Smooth muscle cell (in vitro differentiated cells): ENCODE results near the gene CFAP299. TPM values are rescaled to one million over a fixed set of nuclear protein-coding genes. Genes with fewer than 3 reads are reported as not detected.

Experiments
- DNase-seq: peaks from one replicate; lab custom pipeline; 2025; ENCODE audit not compliant: unreplicated experiment; lab: John Stamatoyannopoulos, UW
- H2AFZ ChIP-seq: fragments of 200-600 bp; sonication (generic); 2 replicates; pipeline ENCODE4 v1.6.0; 2016; ENCODE audit warnings: antibody characterized with exemption, low read depth, mild to moderate bottlenecking
- H3F3A ChIP-seq: fragments of 200-600 bp; sonication (generic); 2 replicates; pipeline ENCODE4 v1.6.0; 2017; ENCODE audit warnings: antibody characterized with exemption, low read depth
- H3K27ac ChIP-seq: fragments of 200-600 bp; sonication (generic); 2 replicates; pipeline ENCODE4 v1.5.1; 2016; ENCODE audit warnings: low read depth, mild to moderate bottlenecking
- H3K27me3 ChIP-seq: fragments of 200-600 bp; sonication (generic); 2 replicates; pipeline ENCODE4 v1.6.1; 2016; ENCODE audit warnings: low read depth, mild to moderate bottlenecking
- H3K36me3 ChIP-seq: fragments of 200-600 bp; sonication (generic); 2 replicates; pipeline ENCODE4 v1.5.1; 2016; ENCODE audit warnings: low read depth
- H3K4me1 ChIP-seq: fragments of 200-600 bp; sonication (generic); 2 replicates; pipeline ENCODE4 v1.5.1; 2016; ENCODE audit warnings: low read depth
- H3K4me2 ChIP-seq: fragments of 200-600 bp; sonication (generic); 2 replicates; pipeline ENCODE4 v1.6.0; 2016; ENCODE audit warnings: mild to moderate bottlenecking
- H3K4me3 ChIP-seq: fragments of 200-600 bp; sonication (generic); 2 replicates; pipeline ENCODE4 v1.5.1; 2016; ENCODE audit warnings: mild to moderate bottlenecking
- H3K79me2 ChIP-seq: fragments of 200-600 bp; sonication (generic); 2 replicates; pipeline ENCODE4 v1.6.0; 2016; ENCODE audit warnings: low read depth, mild to moderate bottlenecking
- H3K9ac ChIP-seq: fragments of 200-600 bp; sonication (generic); 2 replicates; pipeline ENCODE4 v1.6.0; 2016; ENCODE audit warnings: low read depth
- H3K9me3 ChIP-seq: fragments of 200-600 bp; sonication (generic); replicated peaks from 2 replicates; pipeline ENCODE4 v1.5.1; 2016; ENCODE audit warnings: low read depth
- H4K20me1 ChIP-seq: fragments of 200-600 bp; sonication (generic); 2 replicates; pipeline ENCODE4 v1.6.0; 2016; ENCODE audit warnings: low read depth
- CTCF ChIP-seq: fragments of 200-600 bp; sonication (generic); IDR thresholded peaks from 2 replicates; pipeline ENCODE4 v1.5.1; 2017; ENCODE audit warnings: borderline replicate concordance, mild to moderate bottlenecking, antibody characterized with exemption; ENCODE audit not compliant: insufficient read depth, poor library complexity, severe bottlenecking
- WGBS: methylation state at CpG from one replicate; pipeline ENCODE4 v1.1.7; 2016; ENCODE audit warnings: low lambda C conversion rate; 5-methylcytosine and 5-hydroxymethylcytosine counted together
- polyA plus RNA-seq: library from polyadenylated mRNA; unstranded; fragments of >200 nt; fragmentation: Nextera tagmentation; extraction: Ambion mirVana; gene quantifications from 2 replicates; pipeline ENCODE4 v1.2.1, GENCODE V29; 2016
- total RNA-seq: library from RNA; depleted of rRNA; stranded (reverse); fragments of >200 nt; gene quantifications from 2 replicates; pipeline ENCODE4 v1.2.3, GENCODE V29; 2014

Gene CFAP299
- total and polyA plus RNA-seq, 2 experiments from 2014 or later = not detected

DNA sequence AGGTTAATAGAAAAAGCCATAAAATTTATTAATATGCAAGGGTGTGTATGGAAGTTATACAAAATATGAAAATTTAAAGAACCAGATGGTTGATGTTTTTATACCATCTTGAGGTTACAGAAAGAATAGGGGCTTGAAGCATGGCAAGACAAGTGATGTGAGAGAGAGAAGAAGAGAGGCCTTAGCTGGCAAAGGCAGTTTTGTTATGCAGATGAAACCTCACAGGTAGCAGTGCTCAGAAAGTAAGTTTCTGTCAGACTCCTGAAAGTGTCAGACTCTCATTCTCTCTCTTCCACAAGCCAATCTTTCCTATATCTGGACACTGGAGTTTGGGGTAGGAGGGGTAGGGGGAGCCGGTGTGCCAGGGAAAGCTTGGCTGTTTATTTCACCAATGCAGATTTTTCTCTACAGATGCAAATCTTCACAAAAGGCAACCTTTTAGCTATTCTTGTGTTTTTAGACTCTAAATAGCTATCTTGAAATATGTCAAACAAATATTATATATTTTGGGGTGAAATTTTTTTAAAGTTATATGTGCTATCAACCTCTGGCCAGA lies 124.5 kb downstream of the CFAP299 start:
- H3K9ac ChIP-seq = no peak overlapping the region
- no peak overlapping the region for H3K4me2 ChIP-seq
- H3K4me3 ChIP-seq = no peak overlapping the region
- H3F3A ChIP-seq = no peaks in the 10 kb centered on the region
- WGBS = 76% methylated on average over 1 of the region's 1 CpG
- no peaks in the 10 kb centered on the region for H3K4me1 ChIP-seq
- no peak overlapping the region for H2AFZ ChIP-seq
- H3K27me3 ChIP-seq = no peaks in the 10 kb centered on the region
- no peak for TF ChIP-seq CTCF
- H3K79me2 ChIP-seq = no peaks in the 10 kb centered on the region
- no peaks in the 10 kb centered on the region for H4K20me1 ChIP-seq
- H3K36me3 ChIP-seq = no peaks in the 10 kb centered on the region
- H3K9me3 ChIP-seq = no peaks in the 10 kb centered on the region
- no peak overlapping the region for H3K27ac ChIP-seq
- DNase-seq = no peak

GRCh38 chr4:80461412-80461811 lies 125.9 kb downstream of the CFAP299 start:
- H3K4me1 ChIP-seq = no peaks in the 10 kb centered on the region
- H3F3A ChIP-seq = no peaks in the 10 kb centered on the region
- H3K9me3 ChIP-seq = no peaks in the 10 kb centered on the region
- H3K9ac ChIP-seq = no peak overlapping the region
- H3K4me3 ChIP-seq = no peak overlapping the region
- 33% methylated on average over 1 of the region's 1 CpG for WGBS
- H3K27me3 ChIP-seq = no peaks in the 10 kb centered on the region
- H3K36me3 ChIP-seq = no peaks in the 10 kb centered on the region
- no peak for DNase-seq
- H3K27ac ChIP-seq = no peak overlapping the region
- no peaks in the 10 kb centered on the region for H4K20me1 ChIP-seq
- H3K79me2 ChIP-seq = no peaks in the 10 kb centered on the region
- no peak overlapping the region for H3K4me2 ChIP-seq
- H2AFZ ChIP-seq = no peak overlapping the region
- TF ChIP-seq CTCF = no peak

DNA sequence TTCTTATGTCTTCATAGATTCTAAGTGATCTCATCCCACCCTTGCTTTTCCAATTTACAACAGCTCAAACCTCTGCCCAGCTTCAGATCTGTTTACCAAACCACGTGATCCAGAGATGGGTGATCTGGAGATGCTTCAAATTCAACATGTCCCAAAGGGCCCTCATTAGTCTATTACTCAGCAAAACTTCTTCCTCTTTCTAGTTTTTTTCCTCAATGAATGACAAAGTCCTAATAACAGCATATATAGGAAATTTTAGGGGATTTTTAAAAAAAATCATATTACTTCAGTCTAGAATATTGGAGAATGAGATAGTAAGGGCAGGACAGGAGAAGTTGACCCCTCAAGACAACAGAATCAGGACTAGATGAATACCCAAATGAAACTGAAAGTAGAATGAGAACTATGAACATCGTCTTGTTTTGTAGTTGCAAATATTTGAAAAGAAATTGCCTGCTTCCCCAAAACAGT lies 127.1 kb downstream of the CFAP299 start:
- Histone ChIP-seq H3K9me3 (no peaks in the 10 kb centered on the region), H3K79me2 (no peaks in the 10 kb centered on the region), H3F3A (no peaks in the 10 kb centered on the region), H3K4me3 (no peak overlapping the region), H3K36me3 (no peaks in the 10 kb centered on the region), H2AFZ (no peak overlapping the region), H3K4me2 (no peak overlapping the region), H3K4me1 (no peaks in the 10 kb centered on the region), H4K20me1 (no peaks in the 10 kb centered on the region), H3K27me3 (no peaks in the 10 kb centered on the region), H3K9ac (no peak overlapping the region), H3K27ac (no peak overlapping the region)
- DNase-seq = no peak
- TF ChIP-seq CTCF = no peak
- 84% methylated on average over 2 of the region's 2 CpGs for WGBS

DNA sequence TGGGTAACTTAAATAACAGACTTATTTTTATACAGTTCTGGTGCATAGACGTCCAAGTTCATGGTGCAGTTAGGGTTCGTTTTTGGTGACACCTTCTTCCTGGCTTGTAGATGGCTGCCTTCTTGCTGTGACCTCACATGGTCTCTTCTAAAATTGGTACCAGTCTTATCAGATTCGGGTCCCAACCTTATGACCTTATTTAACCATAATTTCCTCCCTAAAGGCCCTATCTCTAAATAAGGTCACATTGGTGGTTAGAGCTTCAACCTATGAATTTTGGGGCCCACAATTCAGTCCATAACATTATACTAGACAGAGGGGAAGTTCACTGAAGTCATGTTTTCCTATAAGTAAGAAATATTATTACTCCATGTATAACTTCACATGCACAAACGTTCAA lies 128.0 kb downstream of the CFAP299 start:
- H2AFZ ChIP-seq = no peak overlapping the region
- H3K27me3 ChIP-seq = no peaks in the 10 kb centered on the region
- no peaks in the 10 kb centered on the region for H3F3A ChIP-seq
- H3K4me3 ChIP-seq = no peak overlapping the region
- H3K36me3 ChIP-seq = no peaks in the 10 kb centered on the region
- H4K20me1 ChIP-seq = no peaks in the 10 kb centered on the region
- no peak for TF ChIP-seq CTCF
- H3K9ac ChIP-seq = no peak overlapping the region
- no peak overlapping the region for H3K27ac ChIP-seq
- WGBS = 80% methylated on average over 4 of the region's 4 CpGs
- no peak overlapping the region for H3K4me2 ChIP-seq
- no peaks in the 10 kb centered on the region for H3K79me2 ChIP-seq
- H3K9me3 ChIP-seq = no peaks in the 10 kb centered on the region
- DNase-seq = no peak
- no peaks in the 10 kb centered on the region for H3K4me1 ChIP-seq
